Effector CD8-positive, alpha-beta T cell (primary cell): ENCODE results near the gene CCDC192.
"Not testable (repeated sequence)": the region's sequence is repeated elsewhere in the genome, so short reads cannot be mapped to it uniquely, and the experiment has no call there.

Experiments used
- DNase-seq: peaks from one replicate; lab custom pipeline; 2025; lab: John Stamatoyannopoulos, UW

Gene CCDC192

DNA sequence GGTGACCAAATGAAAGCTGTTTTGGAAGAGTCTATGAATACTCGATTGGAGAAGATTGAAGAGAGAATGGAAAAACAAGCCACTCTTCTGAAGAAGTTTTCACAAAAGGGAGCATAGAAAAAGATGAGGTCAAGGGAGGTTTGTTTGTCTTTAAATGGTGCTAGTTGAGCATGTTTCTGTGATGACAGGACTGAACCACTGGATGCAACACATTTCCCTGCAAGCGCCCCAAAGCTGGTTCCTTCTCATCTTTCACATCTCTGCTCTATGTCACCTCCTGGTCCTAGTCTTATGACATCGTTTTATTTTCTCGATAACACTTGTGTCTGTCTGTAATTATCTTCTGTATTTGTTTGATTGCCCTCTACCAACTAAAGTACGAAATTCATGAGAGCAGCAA is 3.8 kb upstream of the CCDC192 start:
- no peak for DNase-seq

- no peak for DNase-seq
Measured at GRCh38 chr5:127700237-127700766, 2.9 kb upstream of the CCDC192 start.

DNA sequence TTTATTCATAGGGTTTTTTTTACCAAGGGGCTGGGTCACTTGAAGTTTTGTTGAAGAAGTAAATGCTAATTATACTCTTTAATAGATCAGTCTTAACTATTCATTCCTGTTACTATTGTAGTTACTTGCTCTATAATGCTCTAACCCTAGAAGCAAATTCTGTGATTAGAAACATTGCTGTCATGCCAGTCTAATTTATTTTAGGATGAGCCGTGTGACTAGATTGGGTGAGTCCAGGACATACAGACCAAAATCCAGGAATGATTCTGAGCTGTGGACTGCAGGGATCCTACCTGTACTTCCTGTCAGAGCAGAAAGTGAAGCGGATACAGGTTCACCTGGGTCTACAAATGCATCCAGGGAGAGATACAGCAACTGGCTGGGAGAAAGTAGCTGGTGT is 757 bp upstream of the CCDC192 start:
- DNase-seq: no peak

GRCh38 chr5:127705120-127705892 is 2.1 kb downstream of the CCDC192 start:
- DNase-seq: no peak

GRCh38 chr5:127706691-127707090 is 3.5 kb downstream of the CCDC192 start:
- no peak for DNase-seq

DNA sequence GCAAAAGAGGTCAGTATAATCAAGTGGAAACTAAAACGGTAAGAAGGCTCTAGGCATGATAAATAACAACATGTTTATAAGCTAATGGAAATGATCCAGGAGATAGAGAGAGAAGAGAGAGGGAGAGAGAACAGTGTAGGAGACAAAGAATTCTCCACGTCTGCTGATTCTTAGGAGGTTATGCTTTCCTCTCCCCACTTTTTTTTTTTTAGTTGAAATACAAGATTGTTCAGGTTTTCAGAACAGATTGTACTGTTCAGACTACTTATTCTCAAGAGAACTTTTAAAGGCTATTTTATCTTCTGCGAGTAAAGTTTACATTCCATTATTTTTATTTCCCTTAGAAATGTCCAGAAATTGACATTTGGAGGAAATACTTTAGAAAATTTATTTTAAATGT is 4.0 kb downstream of the CCDC192 start:
- DNase-seq: no peak

- not testable (repeated sequence) for DNase-seq
Measured at GRCh38 chr5:127713083-127713482, 9.9 kb downstream of the CCDC192 start.

GRCh38 chr5:127718181-127718580 is 15.0 kb downstream of the CCDC192 start:
- no peak for DNase-seq

DNA sequence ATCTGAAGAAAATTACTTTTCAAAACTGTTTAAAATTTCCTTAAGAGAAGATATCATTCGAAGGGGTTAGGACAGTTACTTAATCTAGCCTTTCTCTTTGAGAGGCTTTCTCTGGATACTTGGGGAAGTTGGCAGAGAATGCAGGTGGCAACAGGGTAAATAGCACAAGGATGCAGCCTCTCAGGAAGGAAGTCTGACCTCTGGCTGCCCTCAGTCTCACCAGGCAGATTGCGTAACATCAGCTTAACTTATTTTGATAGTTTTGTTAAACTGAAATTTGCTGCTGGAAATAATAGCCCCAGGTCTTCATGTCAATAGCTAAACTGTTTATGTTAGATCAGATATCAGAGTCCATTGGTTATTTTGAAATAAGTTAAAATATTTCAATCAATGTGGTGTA is 20.4 kb downstream of the CCDC192 start:
- DNase-seq: no peak

DNA sequence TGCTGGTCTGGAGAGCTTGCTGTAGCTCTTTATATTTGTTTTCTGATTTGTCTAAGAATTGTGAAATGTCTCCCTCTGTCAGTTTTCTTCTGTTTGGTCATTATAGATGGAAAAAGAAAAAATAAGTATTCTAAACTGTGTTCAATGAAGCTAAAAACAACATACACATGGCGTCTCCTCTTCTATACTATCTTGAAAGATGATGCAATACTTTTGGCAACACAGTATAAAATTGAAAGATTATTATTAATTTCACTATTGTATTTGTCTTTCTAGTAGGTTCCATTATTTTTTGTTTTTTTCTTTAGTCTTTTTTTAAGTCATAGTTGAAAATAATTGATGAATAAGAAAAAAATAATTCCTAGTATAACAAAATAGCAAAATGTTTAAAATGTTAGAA is 22.5 kb downstream of the CCDC192 start:
- no peak for DNase-seq

GRCh38 chr5:127732963-127733362 is 29.8 kb downstream of the CCDC192 start:
- DNase-seq: no peak

- not testable (repeated sequence) for DNase-seq
Measured at GRCh38 chr5:127739348-127739747, 36.2 kb downstream of the CCDC192 start.

DNA sequence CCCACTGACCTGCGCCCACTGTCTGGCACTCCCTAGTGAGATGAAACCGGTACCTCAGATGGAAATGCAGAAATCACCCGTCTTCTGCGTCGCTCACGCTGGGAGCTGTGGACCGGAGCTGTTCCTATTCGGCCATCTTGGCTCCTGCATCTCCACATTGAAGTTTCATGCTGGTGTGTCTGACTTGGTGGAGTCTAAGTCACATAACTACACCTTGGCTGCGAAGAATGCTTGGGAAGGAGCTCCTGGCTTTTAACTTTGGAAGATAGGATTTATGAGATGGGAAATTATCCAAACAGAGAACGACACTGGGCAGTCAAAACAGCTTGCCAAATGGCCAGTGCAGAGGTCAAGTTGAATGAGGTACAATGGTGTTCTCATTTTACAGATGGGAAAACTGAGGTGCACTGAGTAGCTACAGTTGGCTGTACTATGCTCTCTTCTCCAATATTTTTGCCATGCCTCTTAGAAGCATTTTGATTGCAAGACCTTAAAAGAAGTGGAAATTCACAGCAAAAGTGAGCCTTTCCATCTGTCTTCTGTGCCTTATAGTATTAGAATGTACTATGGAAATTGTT is 36.7 kb downstream of the CCDC192 start:
- DNase-seq: no peak

DNA sequence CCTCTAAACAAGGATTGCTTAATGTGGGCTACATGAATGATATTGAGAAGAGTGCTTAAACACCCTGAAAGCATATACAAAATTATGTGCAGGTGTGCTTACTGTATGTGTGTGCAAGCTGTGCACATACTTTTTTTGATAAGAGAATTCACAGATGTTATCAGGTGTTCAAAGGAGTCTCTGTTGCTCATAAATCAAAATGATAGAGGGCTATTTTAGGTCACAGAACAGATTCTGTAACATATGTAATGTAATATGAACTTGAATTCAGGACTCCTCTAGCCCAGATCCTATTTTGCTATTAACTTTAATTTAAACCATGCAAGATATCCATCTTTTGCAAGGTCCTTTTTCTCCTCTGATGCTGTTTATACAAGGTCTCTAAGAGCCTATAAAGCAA is 38.2 kb downstream of the CCDC192 start:
- no peak for DNase-seq

DNA sequence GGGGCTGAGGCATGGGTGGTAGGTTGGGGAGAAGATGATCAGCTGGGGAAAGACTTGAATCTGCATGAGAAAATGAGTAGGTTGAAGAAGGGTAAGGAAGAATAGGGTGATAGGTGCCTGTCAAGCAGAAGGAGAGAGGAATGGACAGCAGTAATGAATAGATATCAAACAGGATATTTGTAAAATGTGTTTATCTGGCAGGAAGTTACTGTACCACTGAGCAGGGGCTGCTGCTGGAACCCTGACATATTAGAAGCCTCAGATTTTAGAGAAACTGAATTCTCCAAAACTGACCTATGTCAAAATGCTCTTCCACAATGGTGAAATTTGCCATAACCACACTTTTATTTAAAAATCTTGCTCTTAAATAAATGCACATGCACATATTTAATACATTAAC is 41.0 kb downstream of the CCDC192 start:
- no peak for DNase-seq

DNA sequence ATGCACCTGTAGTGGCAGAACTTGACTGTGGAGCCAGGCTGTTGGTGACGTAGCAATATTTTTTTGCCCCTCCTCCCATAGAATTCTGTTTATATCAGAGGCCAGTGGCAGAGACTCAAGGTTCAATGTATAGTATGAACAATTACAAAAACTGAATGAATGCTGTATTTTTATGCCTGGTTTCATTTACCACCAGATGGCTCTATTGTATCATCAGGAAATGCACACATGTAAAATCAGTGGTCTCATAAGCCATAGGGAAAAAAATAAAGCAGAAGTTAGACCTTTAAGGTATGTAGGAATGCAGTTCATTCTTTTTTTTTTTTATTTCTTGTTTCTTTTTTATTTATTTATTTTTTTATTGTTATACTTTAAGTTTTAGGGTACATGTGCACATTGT is 43.6 kb downstream of the CCDC192 start:
- DNase-seq: no peak

DNA sequence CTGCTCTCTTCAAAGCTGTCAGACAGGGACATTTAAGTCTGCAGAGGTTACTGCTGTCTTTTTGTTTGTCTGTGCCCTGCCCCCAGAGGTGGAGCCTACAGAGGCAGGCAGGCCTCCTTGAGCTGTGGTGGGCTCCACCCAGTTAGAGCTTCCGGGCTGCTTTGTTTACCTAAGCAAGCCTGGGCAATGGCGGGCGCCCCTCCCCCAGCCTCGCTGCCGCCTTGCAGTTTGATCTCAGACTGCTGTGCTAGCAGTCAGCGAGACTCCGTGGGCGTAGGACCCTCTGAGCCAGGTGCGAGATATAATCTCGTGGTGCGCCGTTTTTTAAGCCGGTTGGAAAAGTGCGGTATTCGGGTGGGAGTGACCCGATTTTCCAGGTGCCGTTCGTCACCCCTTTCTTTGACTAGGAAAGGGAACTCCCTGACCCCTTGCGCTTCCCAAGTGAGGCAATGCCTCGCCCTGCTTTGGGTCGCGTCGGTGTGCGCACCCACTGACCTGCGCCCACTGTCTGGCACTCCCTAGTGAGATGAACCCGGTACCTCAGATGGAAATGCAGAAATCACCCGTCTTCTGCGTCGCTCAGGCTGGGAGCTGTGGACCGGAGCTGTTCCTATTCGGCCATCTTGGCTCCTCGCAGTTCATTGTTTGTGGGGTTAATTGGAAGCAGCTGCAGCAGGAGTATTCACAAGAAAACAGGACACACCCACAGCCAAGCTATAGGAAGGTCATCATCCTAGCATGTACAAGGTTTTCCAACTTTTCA is 49.5 kb downstream of the CCDC192 start:
- not testable (repeated sequence) for DNase-seq

- DNase-seq: no peak
Measured at GRCh38 chr5:127754259-127754658, 51.1 kb downstream of the CCDC192 start.

DNA sequence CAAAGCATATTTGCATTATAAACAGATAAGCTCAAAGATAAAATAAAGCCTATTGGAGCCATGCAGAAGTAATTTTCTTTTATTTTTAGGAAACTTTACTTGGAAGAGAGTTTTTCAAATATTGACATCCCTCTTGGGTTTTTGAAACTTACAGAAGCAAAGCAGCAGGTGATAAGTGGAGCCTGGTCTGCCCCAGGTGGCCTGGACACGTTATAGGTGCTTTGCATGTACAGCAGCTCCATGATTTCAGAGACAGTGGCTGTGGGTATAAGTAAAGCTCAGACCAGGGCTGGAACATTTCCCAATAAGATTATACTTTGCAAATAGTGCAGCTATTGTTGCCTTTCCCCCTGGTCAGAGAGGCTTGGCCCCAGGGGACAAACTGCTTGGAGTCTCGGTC is 51.5 kb downstream of the CCDC192 start:
- no peak for DNase-seq

GRCh38 chr5:127757576-127757975 is 54.4 kb downstream of the CCDC192 start:
- DNase-seq: no peak

DNA sequence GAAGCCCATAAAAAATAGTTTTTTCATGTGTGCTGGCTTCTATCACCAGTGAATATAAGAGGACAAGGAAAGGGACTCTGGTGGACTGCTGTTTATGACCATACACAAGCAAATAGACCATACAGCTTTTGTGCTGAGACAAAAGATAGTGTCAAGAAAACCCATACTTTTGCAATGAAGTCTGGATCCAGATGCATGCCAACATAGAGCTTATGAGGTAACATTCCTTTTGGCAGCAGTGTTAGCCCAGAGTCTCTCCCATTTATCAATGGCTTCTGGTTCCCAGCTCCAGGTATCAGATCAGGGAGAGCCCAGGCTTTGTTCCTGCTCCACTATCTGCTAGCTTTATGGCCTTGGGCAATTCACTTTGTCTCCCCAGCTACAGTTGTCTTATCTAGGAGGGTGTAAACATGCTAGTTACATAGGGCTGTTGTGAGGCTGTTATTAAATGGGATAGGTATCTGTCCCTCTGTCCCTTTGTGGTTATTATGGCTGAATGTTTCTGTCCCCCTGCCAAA is 55.6 kb downstream of the CCDC192 start:
- DNase-seq: no peak

DNA sequence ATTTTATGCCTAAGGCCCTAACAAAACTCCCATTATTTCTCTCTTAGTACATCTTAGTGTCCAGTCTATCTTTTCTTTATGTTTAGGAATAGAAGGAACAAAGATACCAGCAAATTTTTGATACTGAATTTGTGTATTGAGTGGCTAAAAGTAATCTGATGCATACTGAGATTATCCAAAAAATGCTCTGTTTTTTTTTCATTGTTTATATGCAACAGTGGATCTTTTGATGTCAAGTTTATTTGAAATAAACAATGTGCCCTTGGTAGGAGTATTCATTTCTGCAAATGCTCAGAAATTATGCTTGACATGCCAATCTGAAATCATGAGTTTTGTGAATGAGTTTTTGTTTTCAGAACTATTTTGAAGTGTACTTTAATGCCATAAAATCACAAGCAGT is 58.7 kb downstream of the CCDC192 start:
- no peak for DNase-seq

GRCh38 chr5:127762412-127762811 is 59.2 kb downstream of the CCDC192 start:
- no peak for DNase-seq
